Kidney (tissue), 14 donors: ENCODE data around the gene WDR70. TPM values are rescaled to one million over a fixed set of nuclear protein-coding genes. Genes with fewer than 3 reads are reported as not detected.
"Not testable (repeated sequence)": the region's sequence is repeated elsewhere in the genome, so short reads cannot be mapped to it uniquely, and the experiment has no call there.

Experiments used
- DNase-seq, 5 donors: peaks; one replicate each; pipeline ENCODE4 v3.0.0-alpha.2; 2013 to 2020
- FAIRE-seq: peaks from 2 replicates; lab custom pipeline; 2012; peaks lifted over from hg19 to GRCh38; lab: Jason Lieb, UNC
- H3K27ac ChIP-seq, 2 donors: one replicate each; pipeline ENCODE4 v1.7.0; 2013; ENCODE audit warnings: low read depth in 2 of 2, low read length in 2 of 2, inconsistent platforms in 1 of 2
- H3K27me3 ChIP-seq: one replicate; pipeline ENCODE4 v1.7.1; 2013; ENCODE audit warnings: low read length, inconsistent platforms; ENCODE audit not compliant: control insufficient read depth, insufficient read depth
- H3K36me3 ChIP-seq, 3 donors: one replicate each; pipeline versions ENCODE4 v1.7.0 to v1.7.1; 2013; ENCODE audit warnings: low read length in 3 of 3, control low read depth in 1 of 3, inconsistent platforms in 1 of 3; ENCODE audit not compliant: insufficient read depth in 3 of 3, control insufficient read depth in 2 of 3
- H3K4me1 ChIP-seq, 3 donors: one replicate each; pipeline versions ENCODE4 v1.7.0 to v1.7.1; 2013; ENCODE audit warnings: low read length in 3 of 3, inconsistent platforms in 1 of 3, low read depth in 1 of 3; ENCODE audit not compliant: control insufficient read depth in 2 of 3, insufficient read depth in 2 of 3
- H3K4me3 ChIP-seq, 3 donors: one replicate each; pipeline versions ENCODE4 v1.7.0 to v1.8.1; 2013; ENCODE audit warnings: low read length in 3 of 3, control low read depth in 1 of 3, inconsistent platforms in 1 of 3
- H3K9ac ChIP-seq, 3 donors: one replicate each; pipeline versions ENCODE4 v1.7.0 to v1.7.1; 2013; ENCODE audit warnings: low read length in 3 of 3, control low read depth in 1 of 3, inconsistent platforms in 1 of 3
- H3K9me3 ChIP-seq, 3 donors: one replicate each; pipeline versions ENCODE4 v1.7.0 to v1.7.1; 2013; ENCODE audit warnings: low read length in 3 of 3, control low read depth in 1 of 3, inconsistent platforms in 1 of 3; ENCODE audit not compliant: control insufficient read depth in 2 of 3, insufficient read depth in 1 of 3
- CTCF ChIP-seq: IDR thresholded peaks from 3 replicates; pipeline ENCODE4 v1.5.1; 2012; ENCODE audit warnings: mild to moderate bottlenecking, moderate library complexity, borderline replicate concordance; ENCODE audit not compliant: insufficient read depth; ENCODE audit errors: extremely low read depth
- intact Hi-C: fragments of 100-400 bp; cut with DNase I; formaldehyde crosslinking; loops from one replicate; pipeline ENCODE4 v1.11.1; 2022
- polyA plus RNA-seq: library from polyadenylated mRNA; stranded (reverse); fragments of 350-450 nt; fragmentation: Illumina TruSeq; extraction: RNeasy Lipid Tissue Mini Kit (QIAGEN cat#74804); gene quantifications from one replicate; pipeline ENCODE4 v1.2.3, GENCODE V29; 2014; ENCODE audit warnings: low read depth, low replicate concordance; ENCODE audit not compliant: insufficient read depth
- total RNA-seq: library from RNA; stranded (reverse); fragmentation: NEBNext Ultra II Directional; extraction: Animal tissue kit (Norgen Biotek cat#: 25700); gene quantifications from one replicate; pipeline ENCODE4 v1.2.1, GENCODE V29; 2021
- donor health status: control.
- donor health status: control.
- donor health status: control.
- donor health status: control.
- donor health status: control.
- donor health status: DM: yes; HTN: yes; CAD: no.
- donor health status: Normal renal cell carcinoma (clear cell type).

Gene WDR70
- total and polyA plus RNA-seq, 2 donors from 2014 or later, result 27.2 to 32.3 TPM

- no peak overlapping the region for H3K4me3 ChIP-seq
- no peaks in the 10 kb centered on the region for H3K4me1 ChIP-seq
- H3K9me3 ChIP-seq, result no peaks in the 10 kb centered on the region
- intact Hi-C loops, result no loop called here
- H3K27ac ChIP-seq, result no peak overlapping the region
- no peaks in the 10 kb centered on the region for H3K36me3 ChIP-seq
- H3K27me3 ChIP-seq, result no peaks in the 10 kb centered on the region
- no peak for DNase-seq
- TF ChIP-seq CTCF, result no peak
- no peak for FAIRE-seq
- no peak overlapping the region for H3K9ac ChIP-seq
Observed at GRCh38 chr5:37580106-37580505, 201.0 kb downstream of the WDR70 start.

GRCh38 chr5:37582202-37582601 lies 203.1 kb downstream of the WDR70 start:
- Histone ChIP-seq H3K9me3 (no peaks in the 10 kb centered on the region), H3K9ac (no peak overlapping the region), H3K36me3 (no peaks in the 10 kb centered on the region), H3K27me3 (no peaks in the 10 kb centered on the region), H3K4me1 (no peaks in the 10 kb centered on the region), H3K27ac (no peak overlapping the region), H3K4me3 (no peak overlapping the region)
- no peak for TF ChIP-seq CTCF
- DNase-seq (no peak), FAIRE-seq (no peak)
- intact Hi-C loops, result no loop called here

- H3K9me3 ChIP-seq, H3K4me1 ChIP-seq, DNase-seq, H3K4me3 ChIP-seq, H3K9ac ChIP-seq, H3K27me3 ChIP-seq, FAIRE-seq, intact Hi-C loops, H3K27ac ChIP-seq, H3K36me3 ChIP-seq: not testable (repeated sequence)
Observed at GRCh38 chr5:37593292-37593691, 214.2 kb downstream of the WDR70 start.

- H3K36me3 ChIP-seq, H3K4me3 ChIP-seq, intact Hi-C loops, H3K27ac ChIP-seq, DNase-seq, H3K4me1 ChIP-seq, H3K9ac ChIP-seq, H3K27me3 ChIP-seq, H3K9me3 ChIP-seq, FAIRE-seq: not testable (repeated sequence)
Observed at GRCh38 chr5:37594864-37595263, 215.7 kb downstream of the WDR70 start.

GRCh38 chr5:37598733-37599132 lies 219.6 kb downstream of the WDR70 start:
- intact Hi-C loops, result no loop called here
- Histone ChIP-seq H3K27ac (no peak overlapping the region), H3K36me3 (no peaks in the 10 kb centered on the region), H3K4me3 (no peak overlapping the region), H3K27me3 (no peaks in the 10 kb centered on the region), H3K4me1 (no peaks in the 10 kb centered on the region), H3K9me3 (peaks cover 0 to 9% (median 0%) of the 10 kb centered on the region in 3 donors), H3K9ac (no peak overlapping the region)
- no peak for TF ChIP-seq CTCF
- DNase-seq (no peak), FAIRE-seq (no peak)
